WTC11 (cell line): ENCODE data around the gene RNF113B. TPM values are rescaled to one million over a fixed set of nuclear protein-coding genes. Genes with fewer than 3 reads are reported as not detected.

Source experiments
- ATAC-seq: fragments of 200-7000 bp; cut with Tn5 transposase; 2 replicates; pipeline ENCODE4 v1.10.0; 2021; ENCODE audit warnings: mild to moderate bottlenecking, moderate library complexity
- CTCF ChIA-PET: fragments of 300-600 bp; sonication (Branson Sonifier 250); formaldehyde crosslinking; loops from one replicate; lab custom pipeline; 2021; ENCODE audit warnings: antibody characterized with exemption; lab: Charles Lee
- POLR2A ChIA-PET: fragments of 350-600 bp; sonication (Branson Sonifier 250); formaldehyde crosslinking; loops from one replicate; lab custom pipeline; 2021; ENCODE audit warnings: antibody characterized with exemption; lab: Charles Lee
- DNase-seq: peaks from one replicate; pipeline ENCODE4 v3.0.0; 2021; ENCODE audit warnings: low spot score
- H3K27ac Mint-ChIP-seq: 2 replicates; pipeline ENCODE4 v1.8.0; 2021; ENCODE audit warnings: mixed read lengths
- H3K27me3 Mint-ChIP-seq: 2 replicates; pipeline ENCODE4 v1.8.0; 2021; ENCODE audit warnings: low read depth, mild to moderate bottlenecking, moderate library complexity, mixed read lengths
- H3K36me3 Mint-ChIP-seq: 2 replicates; pipeline ENCODE4 v1.8.0; 2021; ENCODE audit warnings: mixed read lengths
- H3K4me1 Mint-ChIP-seq: 2 replicates; pipeline ENCODE4 v1.8.0; 2022; ENCODE audit warnings: mixed read lengths
- H3K4me3 Mint-ChIP-seq: 2 replicates; pipeline ENCODE4 v1.8.0; 2021; ENCODE audit warnings: mild to moderate bottlenecking, moderate library complexity, mixed read lengths
- H3K9me3 Mint-ChIP-seq: 2 replicates; pipeline ENCODE4 v1.8.0; 2021; ENCODE audit warnings: mixed read lengths
- ATF1 ChIP-seq: sonication (generic); formaldehyde crosslinking; IDR thresholded peaks from 2 replicates; pipeline ENCODE4 v1.8.1; 2023; ENCODE audit warnings: mild to moderate bottlenecking, moderate library complexity, missing genetic modification reagents
- ATF2 ChIP-seq: sonication (generic); formaldehyde crosslinking; IDR thresholded peaks from 2 replicates; pipeline ENCODE4 v1.8.1; 2022; ENCODE audit warnings: low read depth, missing genetic modification reagents, borderline replicate concordance
- CTCF ChIP-seq: fragments of 200-600 bp; IDR thresholded peaks from 2 replicates; pipeline ENCODE4 v1.8.0; 2022; ENCODE audit warnings: antibody characterized with exemption
- E2F4 ChIP-seq: sonication (generic); formaldehyde crosslinking; IDR thresholded peaks from 2 replicates; pipeline ENCODE4 v1.8.1; 2022; ENCODE audit warnings: low read depth, mild to moderate bottlenecking, moderate library complexity, missing genetic modification reagents, borderline replicate concordance
- ELF4 ChIP-seq: sonication (generic); formaldehyde crosslinking; IDR thresholded peaks from 2 replicates; pipeline ENCODE4 v1.8.1; 2022; ENCODE audit warnings: low read depth, mild to moderate bottlenecking, moderate library complexity, missing genetic modification reagents
- FOXJ3 ChIP-seq: sonication (generic); formaldehyde crosslinking; IDR thresholded peaks from 2 replicates; pipeline ENCODE4 v1.9.0; 2021; ENCODE audit warnings: missing genetic modification reagents, mild to moderate bottlenecking, borderline replicate concordance
- FOXP1 ChIP-seq: sonication (generic); formaldehyde crosslinking; IDR thresholded peaks from 2 replicates; pipeline ENCODE4 v1.8.0; 2022; ENCODE audit warnings: missing genetic modification reagents, mild to moderate bottlenecking, moderate library complexity, borderline replicate concordance
- JAZF1 ChIP-seq: fragments of 250-450 bp; sonication (Bioruptor Pico); IDR thresholded peaks from 2 replicates; pipeline ENCODE4 v1.9.0; 2021; ENCODE audit warnings: moderate library complexity, mild to moderate bottlenecking, inconsistent platforms
- NFYB ChIP-seq: sonication (generic); formaldehyde crosslinking; conservative IDR thresholded peaks from 2 replicates; pipeline ENCODE4 v1.8.0; 2022; ENCODE audit warnings: low read depth, missing genetic modification reagents
- TEAD1 ChIP-seq: sonication (generic); formaldehyde crosslinking; IDR thresholded peaks from 2 replicates; pipeline ENCODE4 v1.8.0; 2022; ENCODE audit warnings: mild to moderate bottlenecking, missing genetic modification reagents
- TEAD4 ChIP-seq: sonication (generic); formaldehyde crosslinking; IDR thresholded peaks from 2 replicates; pipeline ENCODE4 v1.8.0; 2022; ENCODE audit warnings: mild to moderate bottlenecking, missing genetic modification reagents
- ZNF281 ChIP-seq: sonication (generic); formaldehyde crosslinking; IDR thresholded peaks from 2 replicates; pipeline ENCODE4 v1.8.0; 2023; ENCODE audit warnings: mild to moderate bottlenecking, missing genetic modification reagents
- ZNF317 ChIP-seq: sonication (generic); formaldehyde crosslinking; IDR thresholded peaks from 2 replicates; pipeline ENCODE4 v1.8.1; 2023; ENCODE audit warnings: low read depth, mild to moderate bottlenecking, moderate library complexity, missing genetic modification reagents, borderline replicate concordance
- total RNA-seq: library from RNA; stranded (reverse); gene quantifications from 3 replicates; pipeline ENCODE4 v1.2.3, GENCODE V29; 2021

RNF113B gene
- total RNA-seq, 1 experiment from 2014 or later = not detected

GRCh38 chr13:98195054-98195791 lies 18.2 kb upstream of the RNF113B start:
- Mint-ChIP-seq H3K27ac (peak overlapping the region; percentile 68; the same call in 1 of the 2 replicates), H3K4me1 (peaks cover 34% of the 10 kb centered on the region), H3K27me3 (no peaks in the 10 kb centered on the region), H3K9me3 (peaks cover 3% of the 10 kb centered on the region; the same call in 1 of the 2 replicates), H3K36me3 (peaks cover 4% of the 10 kb centered on the region), H3K4me3 (no peak overlapping the region)
- DNase-seq (no peak), ATAC-seq (0 out of 2 replicates have a peak, but pooled peaks have one; percentile 35)
- ChIA-PET POLR2A (no interaction called here), CTCF (no interaction called here)
- TF ChIP-seq ATF2 (CRISPR knock-in tag) = no peak
- no peak for TF ChIP-seq ZNF281 (CRISPR knock-in tag)
- TF ChIP-seq ZNF317 (CRISPR knock-in tag) = no peak
- no peak for TF ChIP-seq JAZF1 (CRISPR knock-in tag)
- no peak for TF ChIP-seq TEAD1 (CRISPR knock-in tag)
- TF ChIP-seq NFYB (CRISPR knock-in tag) = no peak
- no peak for TF ChIP-seq TEAD4 (CRISPR knock-in tag)
- no peak for TF ChIP-seq E2F4 (CRISPR knock-in tag)
- TF ChIP-seq CTCF = no peak

- H3K9me3 Mint-ChIP-seq = no peaks in the 10 kb centered on the region
- CTCF ChIA-PET = no interaction called here
- no peaks in the 10 kb centered on the region for H3K36me3 Mint-ChIP-seq
- no peak for TF ChIP-seq ATF1 (CRISPR knock-in tag)
- TF ChIP-seq FOXP1 (CRISPR knock-in tag) = no peak
- H3K27ac Mint-ChIP-seq = no peak overlapping the region
- DNase-seq (no peak), ATAC-seq (no peak)
- H3K4me3 Mint-ChIP-seq = no peak overlapping the region
- POLR2A ChIA-PET = no interaction called here
- H3K4me1 Mint-ChIP-seq = peaks cover 38% of the 10 kb centered on the region
- no peaks in the 10 kb centered on the region for H3K27me3 Mint-ChIP-seq
Observed at GRCh38 chr13:98192008-98192407, 14.9 kb upstream of the RNF113B start.

GRCh38 chr13:98190889-98191444 lies 13.9 kb upstream of the RNF113B start:
- ChIA-PET POLR2A (no interaction called here), CTCF (interaction anchor here (0.6 to 1.3 kb wide), 4 partner anchors 9 to 482 kb away, joined by 3 to 4 read pairs (median 3); no protein-coding TSS in a partner anchor)
- no peaks in the 10 kb centered on the region for H3K36me3 Mint-ChIP-seq

More at GRCh38 chr13:98190889-98191444, 13.9 kb upstream of the RNF113B start:
- DNase-seq (no peak), ATAC-seq (no peak)
- Mint-ChIP-seq H3K27me3 (no peaks in the 10 kb centered on the region), H3K4me1 (peaks cover 38% of the 10 kb centered on the region), H3K4me3 (no peak overlapping the region), H3K9me3 (0 out of 2 replicates have a peak, but pooled peaks cover 3% of the 10 kb centered on the region), H3K27ac (peak overlapping the region; percentile 78)
- TF ChIP-seq ELF4 (CRISPR knock-in tag) = no peak
- TF ChIP-seq FOXJ3 = no peak
